Sigmoid colon (tissue), 3 donors: Measurements from ENCODE around the gene CALML3.

ENCODE experiments used
- POLR2A ChIP-seq, 2 donors: fragments of 450-650 bp; IDR thresholded peaks; one replicate each; pipeline ENCODE4 v1.6.1; 2016; ENCODE audit warnings: antibody characterized with exemption in 2 of 2, mild to moderate bottlenecking in 2 of 2, moderate library complexity in 2 of 2
- TF ChIP-seq, protein P1 (sequence below), 4 experiments: fragments of 450-650 bp in 3 of 4; fragments of 200-600 bp in 1 of 4; IDR thresholded peaks; one replicate each; pipeline ENCODE4 v1.5.1; 2016 to 2019; ENCODE audit warnings: antibody characterized with exemption in 4 of 4, mild to moderate bottlenecking in 3 of 4, moderate library complexity in 2 of 4

DNA sequence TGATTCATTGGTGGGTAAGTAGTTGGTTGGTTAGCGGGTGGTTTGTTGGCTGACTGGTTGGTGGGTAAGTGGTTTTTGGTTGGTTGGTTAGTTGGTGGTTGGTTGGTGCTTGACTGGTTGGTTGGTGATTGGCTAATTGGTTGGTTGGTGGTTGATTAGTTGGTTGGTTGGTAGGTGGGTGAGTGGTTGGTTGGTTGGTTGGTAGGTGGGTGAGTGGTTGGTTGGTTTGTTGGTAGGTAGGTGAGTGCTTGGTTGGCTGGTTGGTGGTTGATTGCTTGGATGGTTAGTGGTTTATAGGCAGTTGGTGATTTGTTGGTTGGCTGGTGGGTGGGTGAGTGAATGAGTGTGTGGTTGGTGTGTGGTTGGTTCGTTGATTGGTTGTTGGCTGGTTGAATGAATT lies 44.2 kb downstream of the CALML3 start:
- TF ChIP-seq, protein P1, sequence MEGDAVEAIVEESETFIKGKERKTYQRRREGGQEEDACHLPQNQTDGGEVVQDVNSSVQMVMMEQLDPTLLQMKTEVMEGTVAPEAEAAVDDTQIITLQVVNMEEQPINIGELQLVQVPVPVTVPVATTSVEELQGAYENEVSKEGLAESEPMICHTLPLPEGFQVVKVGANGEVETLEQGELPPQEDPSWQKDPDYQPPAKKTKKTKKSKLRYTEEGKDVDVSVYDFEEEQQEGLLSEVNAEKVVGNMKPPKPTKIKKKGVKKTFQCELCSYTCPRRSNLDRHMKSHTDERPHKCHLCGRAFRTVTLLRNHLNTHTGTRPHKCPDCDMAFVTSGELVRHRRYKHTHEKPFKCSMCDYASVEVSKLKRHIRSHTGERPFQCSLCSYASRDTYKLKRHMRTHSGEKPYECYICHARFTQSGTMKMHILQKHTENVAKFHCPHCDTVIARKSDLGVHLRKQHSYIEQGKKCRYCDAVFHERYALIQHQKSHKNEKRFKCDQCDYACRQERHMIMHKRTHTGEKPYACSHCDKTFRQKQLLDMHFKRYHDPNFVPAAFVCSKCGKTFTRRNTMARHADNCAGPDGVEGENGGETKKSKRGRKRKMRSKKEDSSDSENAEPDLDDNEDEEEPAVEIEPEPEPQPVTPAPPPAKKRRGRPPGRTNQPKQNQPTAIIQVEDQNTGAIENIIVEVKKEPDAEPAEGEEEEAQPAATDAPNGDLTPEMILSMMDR (IDR thresholded peaks at IDR 0.05), result no peak
- no peak for TF ChIP-seq POLR2A (IDR thresholded peaks at IDR 0.05)
